ENCODE measurements around the gene OTUD7B. TPM values are rescaled to one million over a fixed set of nuclear protein-coding genes. Genes with fewer than 3 reads are reported as not detected.

The OTUD7B gene
- total and polyA plus RNA-seq, 9 of the 15 experiments (the other 6 are each of a cell fraction or from before 2014, with no cell fraction given) = 0.96 to 18.8 (median 7.4) TPM

- TF ChIP-seq, protein P1, sequence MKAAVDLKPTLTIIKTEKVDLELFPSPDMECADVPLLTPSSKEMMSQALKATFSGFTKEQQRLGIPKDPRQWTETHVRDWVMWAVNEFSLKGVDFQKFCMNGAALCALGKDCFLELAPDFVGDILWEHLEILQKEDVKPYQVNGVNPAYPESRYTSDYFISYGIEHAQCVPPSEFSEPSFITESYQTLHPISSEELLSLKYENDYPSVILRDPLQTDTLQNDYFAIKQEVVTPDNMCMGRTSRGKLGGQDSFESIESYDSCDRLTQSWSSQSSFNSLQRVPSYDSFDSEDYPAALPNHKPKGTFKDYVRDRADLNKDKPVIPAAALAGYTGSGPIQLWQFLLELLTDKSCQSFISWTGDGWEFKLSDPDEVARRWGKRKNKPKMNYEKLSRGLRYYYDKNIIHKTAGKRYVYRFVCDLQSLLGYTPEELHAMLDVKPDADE (conservative IDR thresholded peaks at IDR 0.05; ENCODE audit: control insufficient read depth, low read depth, low read length) = no peak
- no peak for TF ChIP-seq FOXA1 (IDR thresholded peaks at IDR 0.05; ENCODE audit: borderline replicate concordance)
- TF ChIP-seq ZNF146 (CRISPR knock-in tag; IDR thresholded peaks at IDR 0.05; ENCODE audit: unreplicated experiment) = no peak
- no peak for TF ChIP-seq PHF20 (IDR thresholded peaks at IDR 0.05; ENCODE audit: partially characterized antibody)
- TF ChIP-seq, protein P2, sequence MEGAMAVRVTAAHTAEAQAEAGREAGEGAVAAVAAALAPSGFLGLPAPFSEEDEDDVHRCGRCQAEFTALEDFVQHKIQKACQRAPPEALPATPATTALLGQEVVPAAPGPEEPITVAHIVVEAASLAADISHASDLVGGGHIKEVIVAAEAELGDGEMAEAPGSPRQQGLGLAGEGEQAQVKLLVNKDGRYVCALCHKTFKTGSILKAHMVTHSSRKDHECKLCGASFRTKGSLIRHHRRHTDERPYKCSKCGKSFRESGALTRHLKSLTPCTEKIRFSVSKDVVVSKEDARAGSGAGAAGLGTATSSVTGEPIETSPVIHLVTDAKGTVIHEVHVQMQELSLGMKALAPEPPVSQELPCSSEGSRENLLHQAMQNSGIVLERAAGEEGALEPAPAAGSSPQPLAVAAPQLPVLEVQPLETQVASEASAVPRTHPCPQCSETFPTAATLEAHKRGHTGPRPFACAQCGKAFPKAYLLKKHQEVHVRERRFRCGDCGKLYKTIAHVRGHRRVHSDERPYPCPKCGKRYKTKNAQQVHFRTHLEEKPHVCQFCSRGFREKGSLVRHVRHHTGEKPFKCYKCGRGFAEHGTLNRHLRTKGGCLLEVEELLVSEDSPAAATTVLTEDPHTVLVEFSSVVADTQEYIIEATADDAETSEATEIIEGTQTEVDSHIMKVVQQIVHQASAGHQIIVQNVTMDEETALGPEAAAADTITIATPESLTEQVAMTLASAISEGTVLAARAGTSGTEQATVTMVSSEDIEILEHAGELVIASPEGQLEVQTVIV (CRISPR knock-in tag; IDR thresholded peaks at IDR 0.05; ENCODE audit: borderline replicate concordance) = no peak
- TF ChIP-seq SMAD4 (CRISPR knock-in tag; conservative IDR thresholded peaks at IDR 0.05) = no peak
- TF ChIP-seq, protein P3, sequence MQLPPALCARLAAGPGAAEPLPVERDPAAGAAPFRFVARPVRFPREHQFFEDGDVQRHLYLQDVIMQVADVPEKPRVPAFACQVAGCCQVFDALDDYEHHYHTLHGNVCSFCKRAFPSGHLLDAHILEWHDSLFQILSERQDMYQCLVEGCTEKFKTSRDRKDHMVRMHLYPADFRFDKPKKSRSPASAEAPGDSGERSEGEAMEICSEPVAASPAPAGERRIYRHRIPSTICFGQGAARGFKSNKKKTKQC (CRISPR knock-in tag; IDR thresholded peaks at IDR 0.05) = no peak
- TF ChIP-seq, protein P4, sequence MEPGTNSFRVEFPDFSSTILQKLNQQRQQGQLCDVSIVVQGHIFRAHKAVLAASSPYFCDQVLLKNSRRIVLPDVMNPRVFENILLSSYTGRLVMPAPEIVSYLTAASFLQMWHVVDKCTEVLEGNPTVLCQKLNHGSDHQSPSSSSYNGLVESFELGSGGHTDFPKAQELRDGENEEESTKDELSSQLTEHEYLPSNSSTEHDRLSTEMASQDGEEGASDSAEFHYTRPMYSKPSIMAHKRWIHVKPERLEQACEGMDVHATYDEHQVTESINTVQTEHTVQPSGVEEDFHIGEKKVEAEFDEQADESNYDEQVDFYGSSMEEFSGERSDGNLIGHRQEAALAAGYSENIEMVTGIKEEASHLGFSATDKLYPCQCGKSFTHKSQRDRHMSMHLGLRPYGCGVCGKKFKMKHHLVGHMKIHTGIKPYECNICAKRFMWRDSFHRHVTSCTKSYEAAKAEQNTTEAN (CRISPR knock-in tag; IDR thresholded peaks at IDR 0.05) = no peak
- no peak for TF ChIP-seq SRSF1 (IDR thresholded peaks at IDR 0.05; ENCODE audit: low read depth, low read length)
- TF ChIP-seq ZNF263 (CRISPR knock-in tag; IDR thresholded peaks at IDR 0.05; ENCODE audit: borderline replicate concordance) = no peak
- TF ChIP-seq, protein P5, sequence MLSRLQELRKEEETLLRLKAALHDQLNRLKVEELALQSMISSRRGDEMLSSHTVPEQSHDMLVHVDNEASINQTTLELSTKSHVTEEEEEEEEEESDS (CRISPR knock-in tag; IDR thresholded peaks at IDR 0.05) = no peak
- no peak for TF ChIP-seq PBX2 (CRISPR knock-in tag; IDR thresholded peaks at IDR 0.05; ENCODE audit: low read depth)
- no peak for TF ChIP-seq PBX2 (tag; conservative IDR thresholded peaks at IDR 0.05; ENCODE audit: low read depth)
Observed at GRCh38 chr1:150021191-150021694, 10.7 kb upstream of the OTUD7B start (continued).

All from K562 (cell line).